ENCODE measurements around the gene DDR2.

DNA sequence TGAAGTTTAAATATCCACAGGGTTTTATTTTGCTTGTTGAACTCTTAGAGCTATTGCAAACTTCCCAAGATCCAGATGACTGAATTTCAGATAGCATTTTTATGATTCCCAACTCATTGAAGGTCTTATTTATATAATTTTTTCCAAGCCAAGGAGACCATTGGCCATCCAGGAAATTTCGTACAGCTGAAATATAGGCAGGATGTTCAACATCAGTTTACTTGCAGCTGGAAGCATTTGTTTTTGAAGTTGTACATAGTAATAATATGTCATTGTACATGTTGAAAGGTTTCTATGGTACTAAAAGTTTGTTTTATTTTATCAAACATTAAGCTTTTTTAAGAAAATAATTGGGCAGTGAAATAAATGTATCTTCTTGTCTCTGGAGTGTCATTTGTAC lies 32.8 kb upstream of the DDR2 start:
- TF ChIP-seq EZH2phosphoT487 (IDR thresholded peaks at IDR 0.05; ENCODE audit: insufficient read depth, low read depth) (no peak), EZH2 (IDR thresholded peaks at IDR 0.05; ENCODE audit: insufficient read depth, poor library complexity, severe bottlenecking) (no peak)
